ENCODE results near the gene CHRND.

CHRND gene

GRCh38 chr2:232525791-232526371, at the start of gene CHRND:
TSS of gene CHRND (plus strand) at chr2:232526160. CDS start at chr2:232526216, 56 bp downstream.
- Histone ChIP-seq H3K36me3 (ENCODE audit: insufficient read depth, low read depth, low read length) (no peaks in the 10 kb centered on the region), H3K9ac (ENCODE audit: low read depth, low read length) (no peak within 1 kb of the TSS), H3K9me3 (ENCODE audit: insufficient read depth, low read depth, low read length) (no peaks in the 10 kb centered on the region), H3K4me3 (ENCODE audit: low read length) (no peak within 1 kb of the TSS), H3K27ac (ENCODE audit: low read length) (no peak within 1 kb of the TSS), H3K4me1 (ENCODE audit: insufficient read depth, low read length) (no peaks in the 10 kb centered on the region), H3K27me3 (ENCODE audit: insufficient read depth, low read length) (peaks cover 60% of the 10 kb centered on the region)

DNA sequence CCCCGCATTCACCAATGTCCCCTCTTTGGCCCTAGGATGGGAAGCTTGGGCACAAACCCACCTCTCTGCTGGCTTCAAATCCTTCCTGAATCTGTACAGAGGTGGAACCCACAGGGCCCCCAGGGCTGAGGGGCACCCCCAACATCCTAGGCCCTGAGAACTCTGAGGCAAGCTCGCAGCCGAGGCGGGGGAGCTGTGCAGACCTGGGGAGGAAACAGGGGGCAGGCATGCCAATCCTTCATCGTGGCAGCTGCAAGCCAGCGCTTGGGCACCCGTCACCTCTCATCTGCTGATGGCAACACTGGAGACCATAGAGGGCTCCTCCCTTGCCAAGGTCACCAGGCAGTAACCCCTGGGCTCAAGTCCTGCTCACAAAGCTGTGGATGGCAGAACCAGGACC, 49.2 kb upstream of the CHRND start:
- Histone ChIP-seq H3K9me3 (ENCODE audit: insufficient read depth, low read depth, low read length) (no peaks in the 10 kb centered on the region), H3K36me3 (ENCODE audit: insufficient read depth, low read depth, low read length) (no peaks in the 10 kb centered on the region), H3K9ac (ENCODE audit: low read depth, low read length) (no peak overlapping the region), H3K27ac (ENCODE audit: low read length) (no peak overlapping the region), H3K27me3 (ENCODE audit: insufficient read depth, low read length) (peaks cover 10% of the 10 kb centered on the region; the same call in 1 of the 2 replicates), H3K4me3 (ENCODE audit: low read length) (no peak overlapping the region), H3K4me1 (ENCODE audit: insufficient read depth, low read length) (no peaks in the 10 kb centered on the region)

- Histone ChIP-seq H3K27ac (ENCODE audit: low read length) (no peak overlapping the region), H3K9me3 (ENCODE audit: insufficient read depth, low read depth, low read length) (no peaks in the 10 kb centered on the region), H3K36me3 (ENCODE audit: insufficient read depth, low read depth, low read length) (no peaks in the 10 kb centered on the region), H3K4me1 (ENCODE audit: insufficient read depth, low read length) (no peaks in the 10 kb centered on the region), H3K9ac (ENCODE audit: low read depth, low read length) (no peak overlapping the region), H3K27me3 (ENCODE audit: insufficient read depth, low read length) (peaks cover 10% of the 10 kb centered on the region; the same call in 1 of the 2 replicates), H3K4me3 (ENCODE audit: low read length) (no peak overlapping the region)
Measured at GRCh38 chr2:232477751-232478510, 48.0 kb upstream of the CHRND start.

- H3K36me3 ChIP-seq (ENCODE audit: insufficient read depth, low read depth, low read length), result no peaks in the 10 kb centered on the region
- no peak overlapping the region for H3K9ac ChIP-seq (ENCODE audit: low read depth, low read length)
Measured at GRCh38 chr2:232478571-232479340, 47.2 kb upstream of the CHRND start.

DNA sequence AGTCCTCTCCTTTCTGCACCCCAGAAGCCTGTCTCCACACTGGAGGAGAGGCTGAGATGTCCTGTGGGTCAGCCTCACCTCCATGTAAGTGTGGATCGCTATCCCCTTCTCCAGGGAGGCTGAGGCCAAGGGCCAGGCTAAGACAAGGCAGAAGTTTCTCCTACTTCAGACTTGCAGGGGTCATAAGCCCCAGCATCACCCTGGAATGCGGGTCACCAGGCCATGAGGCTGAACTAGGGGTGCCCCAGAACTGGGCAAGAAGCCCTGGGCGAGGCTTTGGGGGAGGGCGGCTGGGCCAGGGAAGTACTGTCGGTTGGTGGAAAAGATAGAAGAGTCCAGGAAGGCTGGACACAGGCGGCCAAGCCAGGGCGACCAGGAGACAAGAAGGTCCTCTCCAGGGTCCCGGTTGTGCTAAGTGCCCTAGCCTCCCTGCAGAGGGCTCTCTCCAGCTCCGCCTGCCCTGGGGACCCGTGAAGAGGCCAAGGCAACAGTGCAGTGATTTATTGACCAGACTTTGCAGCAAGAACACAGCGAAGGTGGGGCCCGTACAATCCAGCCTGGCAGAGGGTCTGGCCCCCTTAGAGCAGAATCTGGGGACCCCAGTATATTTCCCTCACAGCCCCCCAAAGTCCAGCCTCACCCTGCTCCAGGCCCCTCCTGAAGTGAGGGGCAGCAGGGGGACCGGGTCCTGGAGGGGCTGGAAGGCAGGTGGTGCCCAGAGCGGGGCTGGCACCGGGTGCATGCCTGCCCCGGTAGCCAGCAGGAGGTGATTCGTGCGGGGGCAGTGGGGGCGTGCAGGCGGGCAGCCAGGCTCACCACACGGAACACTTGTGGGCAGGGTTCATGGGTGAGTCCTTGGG, 46.4 kb upstream of the CHRND start:
- no peaks in the 10 kb centered on the region for H3K9me3 ChIP-seq (ENCODE audit: insufficient read depth, low read depth, low read length)
- no peaks in the 10 kb centered on the region for H3K36me3 ChIP-seq (ENCODE audit: insufficient read depth, low read depth, low read length)
- no peaks in the 10 kb centered on the region for H3K4me1 ChIP-seq (ENCODE audit: insufficient read depth, low read length)
- no peak overlapping the region for H3K27ac ChIP-seq (ENCODE audit: low read length)
- no peak overlapping the region for H3K4me3 ChIP-seq (ENCODE audit: low read length)
- H3K27me3 ChIP-seq (ENCODE audit: insufficient read depth, low read length), result peaks cover 26% of the 10 kb centered on the region
- no peak overlapping the region for H3K9ac ChIP-seq (ENCODE audit: low read depth, low read length)

More at GRCh38 chr2:232478571-232479340, 47.2 kb upstream of the CHRND start:
- no peaks in the 10 kb centered on the region for H3K4me1 ChIP-seq (ENCODE audit: insufficient read depth, low read length)
- no peak overlapping the region for H3K27ac ChIP-seq (ENCODE audit: low read length)
- H3K9me3 ChIP-seq (ENCODE audit: insufficient read depth, low read depth, low read length), result no peaks in the 10 kb centered on the region
- peaks cover 18% of the 10 kb centered on the region for H3K27me3 ChIP-seq (ENCODE audit: insufficient read depth, low read length)
- no peak overlapping the region for H3K4me3 ChIP-seq (ENCODE audit: low read length)

DNA sequence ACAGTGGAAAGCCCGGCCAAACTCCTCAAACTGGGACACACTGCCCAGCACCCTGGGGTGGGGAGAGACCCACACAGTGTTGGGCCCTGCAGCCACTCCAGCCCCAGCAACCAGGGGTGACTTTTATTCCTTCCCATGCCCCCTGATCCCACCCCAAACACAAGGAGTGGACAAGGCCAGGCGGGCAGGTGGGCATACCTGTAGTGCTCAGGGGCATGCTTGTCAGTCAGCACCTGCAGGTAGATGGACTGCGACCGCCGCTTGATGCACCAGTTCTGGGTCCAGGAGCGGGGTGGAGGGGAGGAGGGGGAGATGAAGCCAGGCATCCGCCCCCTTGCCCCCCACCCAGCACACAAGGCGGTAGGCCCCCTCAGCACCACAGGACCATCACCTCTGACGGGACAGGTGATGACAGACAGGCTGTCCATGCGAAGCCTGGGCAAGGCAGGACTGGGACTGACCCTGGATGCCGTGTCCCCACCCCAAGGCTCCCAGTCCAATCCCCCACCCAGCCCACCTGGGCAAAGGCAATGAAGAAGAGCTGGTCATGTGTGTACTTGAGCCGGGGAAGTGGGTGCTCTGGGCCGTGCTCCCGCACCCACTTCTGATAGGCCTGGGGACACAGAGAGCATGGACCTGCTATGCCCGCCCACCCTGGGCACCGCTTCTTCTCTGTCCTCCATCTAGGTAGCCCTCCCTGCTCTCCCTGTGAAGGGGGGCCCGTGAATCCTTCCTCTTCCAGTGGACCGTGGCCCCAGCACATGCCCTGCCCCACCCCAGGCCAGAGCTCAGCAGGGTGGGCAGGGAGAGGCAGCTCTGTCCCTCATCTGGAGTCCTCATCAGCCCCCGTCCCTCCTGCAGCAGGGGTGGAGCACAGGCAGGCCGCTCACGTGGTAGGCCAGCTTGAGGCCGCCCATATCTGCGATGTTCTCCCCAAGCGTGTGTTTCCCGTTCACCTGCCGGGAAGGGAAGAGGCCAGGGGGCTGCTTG, 45.5 kb upstream of the CHRND start:
- H3K27ac ChIP-seq (ENCODE audit: low read length), result no peak overlapping the region
- H3K9ac ChIP-seq (ENCODE audit: low read depth, low read length), result no peak overlapping the region
- no peak overlapping the region for H3K4me3 ChIP-seq (ENCODE audit: low read length)
- no peaks in the 10 kb centered on the region for H3K9me3 ChIP-seq (ENCODE audit: insufficient read depth, low read depth, low read length)
- H3K27me3 ChIP-seq (ENCODE audit: insufficient read depth, low read length), result peaks cover 35% of the 10 kb centered on the region
- no peaks in the 10 kb centered on the region for H3K36me3 ChIP-seq (ENCODE audit: insufficient read depth, low read depth, low read length)
- H3K4me1 ChIP-seq (ENCODE audit: insufficient read depth, low read length), result no peaks in the 10 kb centered on the region

DNA sequence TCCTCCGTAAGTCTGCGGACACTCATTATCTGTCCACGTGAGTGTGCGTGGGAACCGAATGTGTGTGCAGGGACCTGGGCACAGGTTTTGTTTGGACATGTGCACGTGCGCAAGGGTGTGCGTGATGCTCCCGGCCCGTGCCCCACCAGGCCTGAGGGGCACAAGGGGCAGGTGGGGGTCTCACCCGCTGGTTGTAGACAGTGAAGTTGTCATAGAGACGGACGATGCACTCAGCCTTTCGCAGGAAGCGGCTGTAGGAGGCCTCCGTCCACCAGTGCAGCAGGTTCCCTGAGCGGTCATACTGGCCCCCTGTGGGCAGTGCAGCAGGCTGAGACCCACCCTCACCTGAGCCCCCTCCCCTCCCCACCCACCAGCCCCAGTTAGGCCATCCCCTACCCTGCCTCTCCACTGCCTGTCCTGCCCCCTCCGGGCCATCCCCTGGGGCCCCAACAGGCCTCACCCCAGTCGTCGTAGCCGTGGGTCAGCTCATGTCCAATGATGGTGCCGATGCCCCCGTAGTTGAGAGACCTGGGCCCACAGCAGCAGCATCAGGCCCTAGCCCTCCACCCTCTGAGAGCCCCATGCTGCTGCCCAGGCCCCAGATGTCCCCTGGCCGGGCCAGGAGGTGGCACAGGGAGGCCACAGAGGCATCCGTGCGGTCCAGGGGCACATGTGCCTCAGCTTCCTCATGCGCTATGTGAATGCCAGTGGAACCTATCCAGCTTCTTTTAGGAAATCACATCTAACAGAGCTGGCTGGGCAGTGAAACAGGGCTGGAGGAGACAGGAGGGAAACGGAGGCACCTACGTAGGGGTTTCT, 44.4 kb upstream of the CHRND start:
- H3K9ac ChIP-seq (ENCODE audit: low read depth, low read length), result no peak overlapping the region
- no peaks in the 10 kb centered on the region for H3K4me1 ChIP-seq (ENCODE audit: insufficient read depth, low read length)
- H3K27me3 ChIP-seq (ENCODE audit: insufficient read depth, low read length), result peaks cover 45% of the 10 kb centered on the region
- H3K36me3 ChIP-seq (ENCODE audit: insufficient read depth, low read depth, low read length), result no peaks in the 10 kb centered on the region
- H3K27ac ChIP-seq (ENCODE audit: low read length), result no peak overlapping the region
- H3K9me3 ChIP-seq (ENCODE audit: insufficient read depth, low read depth, low read length), result no peaks in the 10 kb centered on the region
- H3K4me3 ChIP-seq (ENCODE audit: low read length), result no peak overlapping the region

DNA sequence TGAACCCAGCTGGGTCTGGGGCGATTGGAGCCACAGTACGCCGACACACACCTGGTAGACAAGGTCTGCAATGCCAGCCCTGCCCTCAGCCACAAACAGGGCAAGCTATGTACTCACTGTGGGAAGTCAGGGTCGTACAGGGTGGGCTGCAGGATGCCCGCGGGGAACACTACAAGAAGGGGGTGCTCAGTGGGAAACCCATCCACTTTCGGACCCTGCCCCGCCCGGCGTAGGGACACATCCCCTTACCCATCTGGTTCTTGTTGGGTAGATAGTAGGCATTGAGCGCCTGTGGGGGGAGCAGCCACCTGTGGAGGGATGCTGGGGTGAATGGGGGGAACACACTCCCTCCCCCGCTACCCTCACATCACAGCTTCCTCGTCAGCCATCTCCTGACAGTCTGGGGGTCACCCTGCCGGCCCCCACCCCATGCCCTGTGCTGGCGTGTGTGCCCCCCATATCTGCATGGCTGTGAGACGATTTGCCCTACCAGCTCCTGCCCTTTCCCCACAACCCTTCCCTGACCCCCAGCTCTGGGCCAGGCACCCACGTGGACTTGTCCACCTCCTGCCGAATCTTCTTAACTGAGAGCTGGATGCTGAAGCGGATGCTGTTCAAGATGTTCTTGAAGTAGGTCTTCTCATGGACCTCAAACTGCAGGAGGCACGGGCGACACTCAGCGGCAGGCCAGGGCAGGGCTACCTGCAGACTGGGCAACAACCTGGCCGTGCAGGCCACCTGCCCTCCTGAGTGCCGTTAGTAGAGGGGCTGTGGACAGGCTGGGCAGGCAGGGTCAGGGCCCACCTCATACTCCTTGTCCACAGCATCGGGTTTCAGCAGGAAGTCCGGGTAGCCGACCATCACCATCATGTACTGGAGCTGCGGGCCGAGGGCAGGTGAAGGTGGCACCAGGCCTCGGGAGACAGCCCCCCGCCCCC, 43.4 kb upstream of the CHRND start:
- Histone ChIP-seq H3K36me3 (ENCODE audit: insufficient read depth, low read depth, low read length) (no peaks in the 10 kb centered on the region), H3K9ac (ENCODE audit: low read depth, low read length) (no peak overlapping the region), H3K4me1 (ENCODE audit: insufficient read depth, low read length) (no peaks in the 10 kb centered on the region), H3K27me3 (ENCODE audit: insufficient read depth, low read length) (peaks cover 55% of the 10 kb centered on the region), H3K4me3 (ENCODE audit: low read length) (no peak overlapping the region), H3K9me3 (ENCODE audit: insufficient read depth, low read depth, low read length) (no peaks in the 10 kb centered on the region), H3K27ac (ENCODE audit: low read length) (no peak overlapping the region)

DNA sequence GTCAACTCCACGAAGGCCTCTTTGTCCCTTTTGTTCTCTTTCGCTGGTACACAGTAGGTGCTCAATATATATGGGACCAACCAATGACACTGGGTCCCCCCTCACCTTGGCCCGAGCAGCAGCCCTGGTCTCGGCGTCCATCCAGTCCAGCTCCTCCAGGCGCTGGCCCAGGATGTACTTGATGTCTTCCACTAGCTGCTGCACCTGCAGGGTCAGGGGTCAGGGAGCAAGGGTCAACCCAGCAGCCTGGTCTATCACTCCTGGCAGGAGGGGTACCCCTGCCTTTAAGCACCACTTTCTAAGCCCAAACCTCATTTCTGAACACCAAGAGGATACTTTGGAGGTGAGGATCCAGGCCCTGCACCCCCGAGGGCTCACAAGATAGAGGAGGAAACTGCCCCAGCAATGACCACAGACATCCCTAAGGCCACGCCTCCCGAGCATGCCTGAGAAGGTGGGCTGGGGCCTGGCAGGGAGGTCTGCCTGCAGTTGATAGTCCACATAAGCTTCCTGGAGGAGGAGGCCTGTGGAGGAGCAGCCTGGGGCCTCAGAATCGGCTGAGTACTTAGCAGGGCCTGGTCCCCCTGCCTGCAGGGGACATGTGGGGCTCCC, 42.5 kb upstream of the CHRND start:
- H3K9me3 ChIP-seq (ENCODE audit: insufficient read depth, low read depth, low read length), result no peaks in the 10 kb centered on the region
- peaks cover 62% of the 10 kb centered on the region for H3K27me3 ChIP-seq (ENCODE audit: insufficient read depth, low read length)
- H3K4me3 ChIP-seq (ENCODE audit: low read length), result no peak overlapping the region
- no peaks in the 10 kb centered on the region for H3K4me1 ChIP-seq (ENCODE audit: insufficient read depth, low read length)
- H3K27ac ChIP-seq (ENCODE audit: low read length), result no peak overlapping the region
- no peaks in the 10 kb centered on the region for H3K36me3 ChIP-seq (ENCODE audit: insufficient read depth, low read depth, low read length)
- H3K9ac ChIP-seq (ENCODE audit: low read depth, low read length), result no peak overlapping the region

Data from iPS-20b (cell line).